ENCODE data around the gene SKOR1. TPM values are rescaled to one million over a fixed set of nuclear protein-coding genes. Genes with fewer than 3 reads are reported as not detected.

The SKOR1 gene
- total and polyA plus RNA-seq, 2 of the 4 experiments (the other 2 are of a cell fraction) = 0.03 TPM; not detected in 1

- TF ChIP-seq ELK1 (IDR thresholded peaks at IDR 0.05; ENCODE audit: borderline replicate concordance, low read depth, low read length) = no peak
Observed at GRCh38 chr15:67826717-67827561, 1.6 kb downstream of the SKOR1 start (continued).

DNA sequence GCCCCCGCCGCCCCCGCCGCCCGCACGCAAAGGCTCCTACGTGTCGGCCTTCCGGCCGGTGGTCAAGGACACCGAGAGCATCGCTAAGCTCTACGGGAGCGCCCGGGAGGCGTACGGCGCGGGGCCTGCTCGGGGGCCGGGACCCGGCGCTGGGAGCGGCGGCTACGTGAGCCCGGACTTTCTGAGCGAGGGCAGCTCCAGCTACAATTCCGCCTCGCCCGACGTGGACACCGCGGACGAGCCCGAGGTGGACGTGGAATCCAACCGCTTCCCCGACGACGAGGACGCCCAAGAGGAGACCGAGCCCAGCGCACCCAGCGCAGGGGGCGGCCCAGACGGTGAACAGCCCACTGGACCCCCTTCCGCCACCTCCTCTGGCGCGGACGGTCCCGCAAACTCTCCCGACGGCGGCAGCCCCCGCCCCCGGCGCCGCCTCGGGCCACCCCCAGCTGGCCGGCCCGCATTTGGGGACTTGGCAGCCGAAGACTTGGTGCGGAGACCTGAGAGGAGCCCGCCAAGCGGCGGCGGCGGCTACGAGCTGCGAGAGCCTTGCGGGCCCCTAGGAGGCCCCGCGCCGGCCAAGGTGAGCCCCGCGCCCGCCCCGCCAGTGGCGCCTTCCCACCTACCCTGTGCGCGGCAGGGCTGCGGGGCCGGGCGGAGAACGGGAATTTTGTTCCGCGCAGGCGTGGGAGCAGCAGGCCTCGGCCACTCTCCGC is 2.4 kb downstream of the SKOR1 start:
- TF ChIP-seq MXI1 (IDR thresholded peaks at IDR 0.05; ENCODE audit: borderline replicate concordance, low read depth, low read length) (no peak), RFX5 (IDR thresholded peaks at IDR 0.05; ENCODE audit: low read depth, low read length) (no peak), NFE2L2 (IDR thresholded peaks at IDR 0.05; ENCODE audit: low read depth, low read length) (no peak), MAFK (IDR thresholded peaks at IDR 0.05; ENCODE audit: low read depth, low read length) (no peak), MAZ (IDR thresholded peaks at IDR 0.05; ENCODE audit: borderline replicate concordance, low read depth, low read length) (no peak), CHD1 (IDR thresholded peaks at IDR 0.05; ENCODE audit: low read depth, low read length) (no peak), ELK1 (IDR thresholded peaks at IDR 0.05; ENCODE audit: borderline replicate concordance, low read depth, low read length) (no peak)
- H3K27ac ChIP-seq (ENCODE audit: insufficient read depth, low read length) = no peak overlapping the region
- no peak overlapping the region for H3K4me2 ChIP-seq (ENCODE audit: low read depth, low read length)
- intact Hi-C loops (cut with micrococcal nuclease) = no loop called here
- H4K20me1 ChIP-seq (ENCODE audit: insufficient read depth, low read length) = peaks cover 20% of the 10 kb centered on the region
- H2AFZ ChIP-seq (replicated peaks; ENCODE audit: low read length, poor library complexity) = no peak overlapping the region
- no peak overlapping the region for H2BK5ac ChIP-seq (ENCODE audit: low read depth, low read length, poor library complexity, severe bottlenecking)
- no peak overlapping the region for H3K14ac ChIP-seq (replicated peaks; ENCODE audit: low read depth, low read length)
- H3K56ac ChIP-seq (ENCODE audit: extremely low read depth, insufficient read depth, low read length) = no peak overlapping the region
- H2BK120ac ChIP-seq (ENCODE audit: low read depth, low read length) = no peak overlapping the region
- H2BK20ac ChIP-seq (ENCODE audit: low read depth, low read length) = no peak overlapping the region
- no peak overlapping the region for H3K9ac ChIP-seq (ENCODE audit: low read depth, low read length)
- no peak overlapping the region for H4K8ac ChIP-seq (ENCODE audit: low read depth in 2 of 2, low read length in 2 of 2)
- no peak overlapping the region for H2BK15ac ChIP-seq (ENCODE audit: low read depth, low read length)
- peaks cover 94% of the 10 kb centered on the region for H3K27me3 ChIP-seq (ENCODE audit: control insufficient read depth, insufficient read depth, low read length)
- DNase-seq = no peak
- no peak overlapping the region for H3K4me3 ChIP-seq (ENCODE audit: insufficient read depth, low read depth, low read length)
- dilution Hi-C loops (cut with HindIII; ENCODE audit: low sequenced_read_pairs, unreplicated experiment) = no loop called here
- in situ Hi-C loops (cut with MboI; ENCODE audit: low sequenced_read_pairs) = no loop called here
- H4K5ac ChIP-seq (ENCODE audit: low read depth, low read length) = no peak overlapping the region
- H3K4me1 ChIP-seq (ENCODE audit: control insufficient read depth, insufficient read depth, low read length) = peaks cover 3% of the 10 kb centered on the region; the same call in 1 of the 2 replicates
- ChIA-PET CTCF (no interaction called here), POLR2A (ENCODE audit: unreplicated experiment) (no interaction called here)
- H4K91ac ChIP-seq (ENCODE audit: insufficient read depth, low read depth, low read length) = no peak overlapping the region
- no peaks in the 10 kb centered on the region for H3K79me1 ChIP-seq (ENCODE audit: low read depth in 1 of 2, low read length in 2 of 2)
- H3K9me3 ChIP-seq (ENCODE audit: control insufficient read depth, insufficient read depth, low read length) = peaks cover 13% of the 10 kb centered on the region
- H3K9me1 ChIP-seq (ENCODE audit: insufficient read depth, low read length) = no peaks in the 10 kb centered on the region; the same call in 1 of the 2 replicates
- no peak overlapping the region for H3K4ac ChIP-seq (ENCODE audit: low read depth, low read length)
- H3K18ac ChIP-seq (ENCODE audit: low read depth, low read length) = no peak overlapping the region
- BruUV-seq (replicated peaks) = no TSS peak
- ATAC-seq (ENCODE audit: low read depth) = no peak
- no peak overlapping the region for H2AK9ac ChIP-seq (replicated peaks; ENCODE audit: low read depth, low read length, poor library complexity)
- H2AK5ac ChIP-seq (ENCODE audit: low read depth, low read length) = no peak overlapping the region
- WGBS, 2 experiments (ENCODE audit: extremely low coverage in 2 of 2, insufficient read length in 1 of 2) = 3% methylated on average over 46 of the region's 91 CpGs; no CpG with 5 or more reads in 1 of the 2 experiments
- H3K23ac ChIP-seq (ENCODE audit: low read depth, low read length) = no peak overlapping the region
- no peaks in the 10 kb centered on the region for H3K36me3 ChIP-seq (ENCODE audit: control insufficient read depth, insufficient read depth, low read length)
